Endometrial microvascular endothelial cells (primary cell): Measurements from ENCODE around the gene LYPLAL1. TPM values are rescaled to one million over a fixed set of nuclear protein-coding genes. Genes with fewer than 3 reads are reported as not detected.

Experiments used
- in situ Hi-C: cut with HindIII; loops from 2 replicates; pipeline ENCODE4 v1.10.0; 2017; ENCODE audit warnings: low sequenced_read_pairs, low pct_unique_long_range_greater_than_20kb; ENCODE audit errors: inconsistent ontology term
- total RNA-seq: library from RNA; depleted of rRNA; stranded (reverse); fragments of >200 nt; gene quantifications from one replicate; pipeline ENCODE4 v1.2.3, GENCODE V29; 2015; ENCODE audit errors: inconsistent ontology term

Gene LYPLAL1
- total RNA-seq, 1 donor from 2014 or later, result 19.9 TPM

DNA sequence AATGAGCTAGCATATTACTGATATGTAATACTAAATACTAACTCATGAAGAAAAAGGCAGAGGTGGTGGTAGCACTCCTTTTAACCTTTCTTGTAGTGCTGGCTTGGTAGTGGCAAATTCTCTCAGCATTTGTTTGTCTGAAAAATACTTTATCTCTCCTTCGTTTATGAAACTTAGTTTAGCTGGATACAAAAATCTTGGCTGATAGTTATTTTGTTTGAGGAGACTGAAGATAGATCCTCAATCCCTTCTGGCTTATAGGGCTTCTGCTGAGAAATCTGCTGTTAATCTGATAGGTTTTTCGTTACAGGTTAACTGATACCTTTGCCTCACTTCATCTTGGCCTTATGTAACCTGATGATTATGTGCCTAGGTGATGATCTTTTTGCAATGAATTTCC is 87.8 kb downstream of the LYPLAL1 start:
- in situ Hi-C loops, result no loop called here
